ENCODE results near the gene PRKG1.

- no peak for TF ChIP-seq POLR2A (IDR thresholded peaks at IDR 0.05)
- TF ChIP-seq CTCF (IDR thresholded peaks at IDR 0.05): no peak
Observed at GRCh38 chr10:52121688-52122087, 1047.4 kb downstream of the PRKG1 start.
